ENCODE measurements around the gene ABLIM2.

DNA sequence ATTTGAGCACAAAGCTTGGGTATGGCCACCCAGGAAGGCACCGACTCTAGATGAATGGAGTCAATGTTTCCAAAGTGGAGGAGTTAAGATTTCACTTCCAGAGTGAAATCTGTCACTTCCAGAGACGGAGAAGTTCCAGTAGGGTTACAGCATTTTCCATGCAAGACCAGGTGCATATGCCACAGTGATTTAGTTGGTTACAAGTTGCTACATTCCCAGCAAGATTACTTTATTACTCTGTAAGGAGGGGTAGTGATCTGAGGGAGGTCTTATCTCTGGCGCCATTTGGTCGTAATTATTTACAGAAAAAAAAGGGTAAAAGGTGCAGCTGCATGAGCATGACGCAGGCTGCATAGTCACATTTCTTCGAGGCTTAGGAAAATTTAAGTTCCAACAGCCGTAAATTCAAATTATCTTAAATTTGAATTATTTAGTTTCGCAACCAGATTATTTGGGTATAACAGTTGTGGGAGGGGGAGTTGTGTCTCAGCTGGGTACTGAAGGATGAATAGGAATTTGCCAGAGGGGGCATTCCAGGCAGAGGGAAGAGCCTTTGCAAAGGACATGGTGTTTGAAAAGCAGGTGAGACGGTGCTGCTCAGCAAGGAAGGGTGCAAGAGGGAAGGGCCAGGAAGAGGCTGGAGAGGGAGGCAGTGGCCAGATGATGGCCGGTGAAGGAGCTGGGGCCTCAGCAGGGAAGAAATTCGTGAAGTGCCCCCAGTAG is 201.5 kb downstream of the ABLIM2 start:
- TF ChIP-seq SUZ12 (IDR thresholded peaks at IDR 0.05; ENCODE audit: unreplicated experiment) (no peak), ZSCAN29 (IDR thresholded peaks at IDR 0.05) (no peak), SREBF2 (IDR thresholded peaks at IDR 0.05; ENCODE audit: low read length) (no peak), CBX5 (IDR thresholded peaks at IDR 0.05; ENCODE audit: low read depth) (no peak), POLR2AphosphoS5 (IDR thresholded peaks at IDR 0.05; ENCODE audit: low read length) (no peak), NFIC (IDR thresholded peaks at IDR 0.05; ENCODE audit: low read depth, low read length) (no peak), NBN (IDR thresholded peaks at IDR 0.05) (no peak), SIX5 (IDR thresholded peaks at IDR 0.05; ENCODE audit: low read depth, low read length, severe bottlenecking) (no peak), NFYA (IDR thresholded peaks at IDR 0.05; ENCODE audit: borderline replicate concordance, low read depth, low read length) (no peak), TCF12 (IDR thresholded peaks at IDR 0.05; ENCODE audit: low read depth, low read length) (no peak), IKZF1 (conservative IDR thresholded peaks at IDR 0.05) (no peak), BHLHE40 (IDR thresholded peaks at IDR 0.05; ENCODE audit: borderline replicate concordance in 1 of 2, low read depth in 2 of 2, low read length in 1 of 2) (no peak)
- TF ChIP-seq, protein P1, sequence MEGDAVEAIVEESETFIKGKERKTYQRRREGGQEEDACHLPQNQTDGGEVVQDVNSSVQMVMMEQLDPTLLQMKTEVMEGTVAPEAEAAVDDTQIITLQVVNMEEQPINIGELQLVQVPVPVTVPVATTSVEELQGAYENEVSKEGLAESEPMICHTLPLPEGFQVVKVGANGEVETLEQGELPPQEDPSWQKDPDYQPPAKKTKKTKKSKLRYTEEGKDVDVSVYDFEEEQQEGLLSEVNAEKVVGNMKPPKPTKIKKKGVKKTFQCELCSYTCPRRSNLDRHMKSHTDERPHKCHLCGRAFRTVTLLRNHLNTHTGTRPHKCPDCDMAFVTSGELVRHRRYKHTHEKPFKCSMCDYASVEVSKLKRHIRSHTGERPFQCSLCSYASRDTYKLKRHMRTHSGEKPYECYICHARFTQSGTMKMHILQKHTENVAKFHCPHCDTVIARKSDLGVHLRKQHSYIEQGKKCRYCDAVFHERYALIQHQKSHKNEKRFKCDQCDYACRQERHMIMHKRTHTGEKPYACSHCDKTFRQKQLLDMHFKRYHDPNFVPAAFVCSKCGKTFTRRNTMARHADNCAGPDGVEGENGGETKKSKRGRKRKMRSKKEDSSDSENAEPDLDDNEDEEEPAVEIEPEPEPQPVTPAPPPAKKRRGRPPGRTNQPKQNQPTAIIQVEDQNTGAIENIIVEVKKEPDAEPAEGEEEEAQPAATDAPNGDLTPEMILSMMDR (IDR thresholded peaks at IDR 0.05 in 2 of 3, conservative IDR thresholded peaks at IDR 0.05 in 1 of 3; ENCODE audit: control insufficient read depth in 2 of 3, extremely low read depth in 1 of 3, insufficient read depth in 1 of 3, low read depth in 3 of 3, low read length in 3 of 3), result no peak
